Sigmoid colon (tissue), 4 donors: ENCODE results near the gene GPR4.
A peak's percentile ranks its signal among the peaks of the same experiment; 100 is the strongest.

Source experiments
- POLR2AphosphoS5 ChIP-seq, 4 donors: sonication (generic); formaldehyde crosslinking; IDR thresholded peaks; one replicate each; pipeline ENCODE4 v1.6.1; 2017; ENCODE audit warnings: antibody characterized with exemption in 4 of 4
- TF ChIP-seq, protein P1 (sequence below), 4 experiments: fragments of 450-650 bp in 3 of 4; fragments of 200-600 bp in 1 of 4; IDR thresholded peaks; one replicate each; pipeline ENCODE4 v1.5.1; 2016 to 2019; ENCODE audit warnings: antibody characterized with exemption in 4 of 4, mild to moderate bottlenecking in 3 of 4, moderate library complexity in 2 of 4

DNA sequence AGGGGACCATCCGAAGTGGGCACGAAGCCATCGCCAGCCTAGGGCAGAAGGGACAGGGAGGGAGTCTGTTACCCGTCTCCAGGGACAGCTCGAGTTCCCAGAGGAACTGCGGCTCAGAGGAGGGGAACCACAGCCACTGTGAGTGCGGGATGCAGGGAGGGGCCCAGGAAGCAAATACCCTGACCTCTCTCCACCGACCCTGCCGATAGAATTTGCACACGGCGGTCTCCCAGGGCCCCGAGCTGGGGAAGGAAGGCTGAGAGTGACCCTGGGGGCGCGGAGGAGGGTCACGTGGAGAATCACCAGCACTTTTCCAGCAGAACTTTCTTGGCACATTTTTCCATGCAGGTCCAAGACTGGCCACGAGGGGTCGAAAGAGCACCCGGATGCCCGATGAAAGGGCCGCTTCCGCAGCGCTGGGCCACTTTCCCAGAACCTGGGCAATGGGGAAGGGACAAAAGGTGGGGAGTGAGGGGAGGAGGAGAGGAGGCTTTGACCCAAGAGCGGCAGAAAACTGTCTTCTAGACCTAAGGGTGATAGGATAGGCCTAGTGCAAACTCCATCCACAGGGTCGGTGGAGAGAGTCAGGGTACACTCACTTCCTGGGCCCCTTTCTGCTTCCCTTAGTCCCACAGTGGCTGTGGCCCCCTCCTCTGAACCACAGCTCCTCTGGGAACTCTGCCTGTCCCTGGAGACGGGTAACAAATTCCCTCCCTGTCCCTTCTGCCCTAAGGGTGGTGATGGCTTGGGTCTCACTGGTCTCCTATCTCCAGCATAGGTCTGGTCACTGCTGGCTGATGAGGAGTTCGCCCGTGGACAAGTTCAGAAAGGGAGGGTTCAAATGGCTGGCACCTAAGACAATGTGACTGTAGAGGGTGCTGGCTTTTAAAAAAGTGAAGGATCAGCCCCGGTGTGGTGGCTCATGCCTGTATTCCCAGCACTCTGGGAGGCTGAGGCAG is 5.3 kb upstream of the GPR4 start:
- TF ChIP-seq, protein P1, sequence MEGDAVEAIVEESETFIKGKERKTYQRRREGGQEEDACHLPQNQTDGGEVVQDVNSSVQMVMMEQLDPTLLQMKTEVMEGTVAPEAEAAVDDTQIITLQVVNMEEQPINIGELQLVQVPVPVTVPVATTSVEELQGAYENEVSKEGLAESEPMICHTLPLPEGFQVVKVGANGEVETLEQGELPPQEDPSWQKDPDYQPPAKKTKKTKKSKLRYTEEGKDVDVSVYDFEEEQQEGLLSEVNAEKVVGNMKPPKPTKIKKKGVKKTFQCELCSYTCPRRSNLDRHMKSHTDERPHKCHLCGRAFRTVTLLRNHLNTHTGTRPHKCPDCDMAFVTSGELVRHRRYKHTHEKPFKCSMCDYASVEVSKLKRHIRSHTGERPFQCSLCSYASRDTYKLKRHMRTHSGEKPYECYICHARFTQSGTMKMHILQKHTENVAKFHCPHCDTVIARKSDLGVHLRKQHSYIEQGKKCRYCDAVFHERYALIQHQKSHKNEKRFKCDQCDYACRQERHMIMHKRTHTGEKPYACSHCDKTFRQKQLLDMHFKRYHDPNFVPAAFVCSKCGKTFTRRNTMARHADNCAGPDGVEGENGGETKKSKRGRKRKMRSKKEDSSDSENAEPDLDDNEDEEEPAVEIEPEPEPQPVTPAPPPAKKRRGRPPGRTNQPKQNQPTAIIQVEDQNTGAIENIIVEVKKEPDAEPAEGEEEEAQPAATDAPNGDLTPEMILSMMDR (IDR thresholded peaks at IDR 0.05), result peak; percentile 72 to 90 (median 88)
- peak in 3 of 4 donors; percentile 25 to 51 (median 38) for TF ChIP-seq POLR2AphosphoS5 (IDR thresholded peaks at IDR 0.05)
